Suprapubic skin (tissue), 4 donors: Measurements from ENCODE around the gene LRRC27.

Experiments
- EP300 ChIP-seq: sonication (generic); formaldehyde crosslinking; IDR thresholded peaks from one replicate; pipeline ENCODE4 v1.6.1; 2017; ENCODE audit warnings: antibody characterized with exemption
- POLR2A ChIP-seq, 2 donors: fragments of 450-650 bp; IDR thresholded peaks; one replicate each; pipeline ENCODE4 v1.6.1; 2017; ENCODE audit warnings: antibody characterized with exemption in 2 of 2, mild to moderate bottlenecking in 2 of 2, moderate library complexity in 2 of 2
- POLR2AphosphoS5 ChIP-seq, 3 donors: sonication (generic); formaldehyde crosslinking; IDR thresholded peaks; one replicate each; pipeline ENCODE4 v1.6.1; 2017; ENCODE audit warnings: antibody characterized with exemption in 3 of 3
- TF ChIP-seq, protein P1 (sequence below), 2 donors: fragments of 200-600 bp in 1 of 2; fragments of 450-650 bp in 1 of 2; sonication (generic) in 1 of 2; IDR thresholded peaks; one replicate each; pipeline ENCODE4 v1.5.1; 2016 to 2019; ENCODE audit warnings: antibody characterized with exemption in 2 of 2, mild to moderate bottlenecking in 1 of 2, moderate library complexity in 1 of 2

DNA sequence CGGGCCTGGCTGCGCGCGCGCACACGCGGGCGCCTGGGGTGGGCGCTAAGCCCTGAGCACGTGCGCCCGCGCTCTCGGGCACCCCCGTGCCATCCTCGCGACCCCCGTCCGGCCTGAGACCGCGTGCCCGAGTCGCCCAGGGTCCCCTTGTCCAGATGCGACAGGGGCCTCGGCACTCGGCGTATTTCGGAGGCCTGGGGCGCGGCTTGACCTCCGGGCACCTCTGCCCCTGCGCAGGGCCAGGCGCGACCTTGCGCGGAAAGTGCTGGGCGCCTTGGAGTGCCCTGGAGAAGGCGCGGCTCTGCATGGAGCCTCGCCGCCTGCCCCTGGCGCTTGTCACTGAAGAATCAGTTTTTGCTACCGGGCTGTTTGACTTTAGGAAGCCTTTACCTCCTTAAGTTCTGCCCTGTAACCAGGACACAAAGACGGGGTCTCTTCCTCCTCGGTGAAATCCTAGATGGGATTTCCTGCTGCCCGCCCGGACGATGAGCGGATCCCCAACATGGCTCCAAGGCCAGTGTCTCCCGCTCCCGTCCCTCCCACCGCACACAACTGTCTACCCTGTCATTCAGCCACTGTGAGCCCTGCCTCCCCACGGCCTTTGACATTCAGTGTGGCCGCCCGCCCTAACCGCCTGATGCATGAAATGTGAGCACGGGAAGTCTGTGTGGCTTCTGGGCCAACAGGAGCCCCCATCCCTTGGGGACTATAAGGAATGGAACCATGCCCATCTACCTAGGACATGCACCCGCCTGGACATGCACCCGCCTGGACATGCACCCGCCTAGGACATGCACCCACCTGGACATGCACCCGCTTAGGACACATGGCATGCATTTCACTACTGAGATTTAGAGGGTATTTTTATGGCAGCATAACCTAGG is 23.2 kb upstream of the LRRC27 start:
- TF ChIP-seq, protein P1, sequence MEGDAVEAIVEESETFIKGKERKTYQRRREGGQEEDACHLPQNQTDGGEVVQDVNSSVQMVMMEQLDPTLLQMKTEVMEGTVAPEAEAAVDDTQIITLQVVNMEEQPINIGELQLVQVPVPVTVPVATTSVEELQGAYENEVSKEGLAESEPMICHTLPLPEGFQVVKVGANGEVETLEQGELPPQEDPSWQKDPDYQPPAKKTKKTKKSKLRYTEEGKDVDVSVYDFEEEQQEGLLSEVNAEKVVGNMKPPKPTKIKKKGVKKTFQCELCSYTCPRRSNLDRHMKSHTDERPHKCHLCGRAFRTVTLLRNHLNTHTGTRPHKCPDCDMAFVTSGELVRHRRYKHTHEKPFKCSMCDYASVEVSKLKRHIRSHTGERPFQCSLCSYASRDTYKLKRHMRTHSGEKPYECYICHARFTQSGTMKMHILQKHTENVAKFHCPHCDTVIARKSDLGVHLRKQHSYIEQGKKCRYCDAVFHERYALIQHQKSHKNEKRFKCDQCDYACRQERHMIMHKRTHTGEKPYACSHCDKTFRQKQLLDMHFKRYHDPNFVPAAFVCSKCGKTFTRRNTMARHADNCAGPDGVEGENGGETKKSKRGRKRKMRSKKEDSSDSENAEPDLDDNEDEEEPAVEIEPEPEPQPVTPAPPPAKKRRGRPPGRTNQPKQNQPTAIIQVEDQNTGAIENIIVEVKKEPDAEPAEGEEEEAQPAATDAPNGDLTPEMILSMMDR (IDR thresholded peaks at IDR 0.05) = no peak
- TF ChIP-seq EP300 = no peak
- no peak for TF ChIP-seq POLR2AphosphoS5 (IDR thresholded peaks at IDR 0.05)
- no peak for TF ChIP-seq POLR2A (IDR thresholded peaks at IDR 0.05)
